ENCODE data around the gene C1orf105.

Gene C1orf105

DNA sequence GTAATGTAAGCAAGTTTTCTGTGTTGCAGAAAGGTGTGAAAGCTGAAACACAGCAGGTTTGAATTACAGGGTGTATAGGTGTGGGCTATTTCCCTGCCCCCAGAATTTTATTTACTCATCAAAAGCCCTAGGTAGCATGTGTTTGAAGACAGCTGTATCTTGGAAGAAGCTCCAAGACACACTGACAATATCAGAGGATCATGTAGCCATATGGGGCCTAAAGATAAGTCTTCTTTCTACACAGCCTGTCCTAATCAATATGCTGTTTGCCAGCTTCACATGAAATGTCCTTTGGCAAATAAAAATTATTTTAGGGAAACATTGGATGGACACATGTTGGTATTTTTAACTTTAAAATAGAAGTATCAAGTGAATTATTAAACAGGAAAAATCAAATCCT is 95.0 kb downstream of the C1orf105 start:
- no peak for DNase-seq
- intact Hi-C loops (cut with DNase I) = no loop called here

DNA sequence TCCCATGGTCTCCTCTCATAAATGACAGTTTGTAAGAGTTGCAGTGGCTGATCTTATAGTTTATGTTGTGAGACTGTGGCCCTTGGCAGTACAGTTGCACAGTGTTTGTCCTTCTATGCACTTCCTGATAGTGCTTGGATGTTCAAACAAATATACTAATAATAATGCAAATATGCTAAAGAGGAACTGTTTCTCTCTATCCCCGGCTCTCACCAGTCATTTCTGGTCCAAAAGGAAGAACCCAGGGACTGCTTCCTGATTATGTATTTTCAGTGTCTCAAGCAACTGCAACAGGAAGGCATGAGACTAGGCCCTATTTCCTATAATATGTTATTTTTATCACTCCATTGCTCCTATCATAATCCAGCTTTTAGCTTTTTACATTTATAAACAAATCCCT is 95.4 kb downstream of the C1orf105 start:
- no peak for DNase-seq
- intact Hi-C loops (cut with DNase I) = no loop called here

DNA sequence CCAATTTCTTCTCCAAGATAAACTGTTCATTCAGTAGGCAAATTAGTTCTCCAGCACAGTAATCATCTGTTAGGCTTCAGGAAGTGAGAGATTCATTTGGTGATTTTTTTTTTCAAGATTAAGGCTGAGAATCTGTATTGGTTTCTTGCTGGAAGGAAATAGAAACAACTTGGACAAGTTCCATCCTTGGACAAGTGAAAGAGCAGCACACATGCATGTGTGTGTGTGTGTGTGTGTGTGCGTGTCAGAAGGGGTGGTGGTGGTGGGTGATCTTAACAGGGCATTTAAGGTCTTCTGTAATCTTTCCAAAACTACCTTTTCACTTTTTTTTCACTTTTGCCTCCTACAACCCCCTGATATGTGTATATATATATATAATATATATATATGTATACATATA is 96.6 kb downstream of the C1orf105 start:
- DNase-seq = no peak
- intact Hi-C loops (cut with DNase I) = no loop called here

DNA sequence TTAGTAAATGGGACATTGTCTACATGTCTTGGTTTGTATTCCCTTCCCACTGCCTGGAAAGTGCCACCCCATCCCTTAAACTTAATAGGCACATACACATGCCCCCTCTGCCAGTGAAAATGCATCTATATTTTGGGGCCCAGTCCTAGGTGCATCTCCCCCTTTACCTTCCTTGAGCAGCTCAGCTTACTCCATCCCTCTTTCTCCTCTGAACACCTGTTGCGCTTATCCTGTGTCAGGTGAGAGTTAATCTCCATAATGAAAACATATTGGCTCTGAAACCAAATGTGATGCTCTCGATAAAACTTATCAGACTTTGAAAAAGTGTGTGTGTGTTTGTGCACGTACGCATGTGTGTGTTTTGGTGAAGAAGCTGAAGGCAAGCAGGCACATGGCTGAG is 97.1 kb downstream of the C1orf105 start:
- intact Hi-C loops (cut with DNase I) = no loop called here
- no peak for DNase-seq

Measured in posterior cingulate gyrus (tissue), 11 donors.